Spinal cord (tissue), 10 donors: Measurements from ENCODE around the gene ADAR. TPM values are rescaled to one million over a fixed set of nuclear protein-coding genes. Genes with fewer than 3 reads are reported as not detected.
A peak's percentile ranks its signal among the peaks of the same experiment; 100 is the strongest.

Experiments used
- DNase-seq, 6 donors: peaks; one replicate each; pipeline versions ENCODE4 v3.0.0 to v3.0.0-alpha.2; 2013 to 2015; ENCODE audit warnings: low spot score in 6 of 6, low read depth in 4 of 6
- H3K27ac ChIP-seq: one replicate; pipeline ENCODE4 v1.5.1; 2013; ENCODE audit warnings: low read depth, low read length, control low read depth
- H3K27me3 ChIP-seq: one replicate; pipeline ENCODE4 v1.6.1; 2013; ENCODE audit warnings: low read length; ENCODE audit not compliant: control insufficient read depth, insufficient read depth
- H3K36me3 ChIP-seq: one replicate; pipeline ENCODE4 v1.6.1; 2013; ENCODE audit warnings: low read length; ENCODE audit not compliant: control insufficient read depth, insufficient read depth
- H3K4me1 ChIP-seq: one replicate; pipeline ENCODE4 v1.6.1; 2013; ENCODE audit warnings: low read length; ENCODE audit not compliant: control insufficient read depth, insufficient read depth
- H3K4me3 ChIP-seq: one replicate; pipeline ENCODE4 v1.5.1; 2013; ENCODE audit warnings: low read depth, low read length, control low read depth
- H3K9me3 ChIP-seq: one replicate; pipeline ENCODE4 v1.6.1; 2013; ENCODE audit warnings: low read length; ENCODE audit not compliant: control insufficient read depth, insufficient read depth
- WGBS: methylation state at CpG from one replicate; pipeline ENCODE4 v1.1.5; 2013; ENCODE audit warnings: missing lambda C conversion rate; ENCODE audit not compliant: insufficient coverage; 5-methylcytosine and 5-hydroxymethylcytosine counted together
- polyA plus RNA-seq, 2 donors: library from polyadenylated mRNA; unstranded; fragments of 120-200 nt; gene quantifications; one replicate each; pipeline ENCODE4 v1.2.1, GENCODE V29; 2013; ENCODE audit not compliant: insufficient read length in 2 of 2
- total RNA-seq, 2 donors: library from RNA; depleted of rRNA in 1 of 2; stranded (reverse); fragments of 120-200 nt in 1 of 2; fragments of >200 nt in 1 of 2; gene quantifications; one replicate each; pipeline versions ENCODE4 v1.2.3 to v1.2.4, GENCODE V29; 2013 to 2014
- donor health status: healthy.

ADAR gene
- total and polyA plus RNA-seq, 4 donors: 106 to 131 (median 119) TPM

GRCh38 chr1:154552036-154552435 is 56.0 kb downstream of the ADAR start:
- H3K4me1 ChIP-seq: peaks cover 9% of the 10 kb centered on the region
- peaks cover 62% of the 10 kb centered on the region for H3K36me3 ChIP-seq
- no peaks in the 10 kb centered on the region for H3K27me3 ChIP-seq
- WGBS: 98% methylated on average over 6 of the region's 6 CpGs
- H3K9me3 ChIP-seq: no peaks in the 10 kb centered on the region
- no peak overlapping the region for H3K4me3 ChIP-seq
- DNase-seq: no peak
- no peak overlapping the region for H3K27ac ChIP-seq

- H3K27ac ChIP-seq: no peak overlapping the region
- no peak for DNase-seq
- 96% methylated on average over 3 of the region's 4 CpGs for WGBS
- H3K27me3 ChIP-seq: no peaks in the 10 kb centered on the region
- H3K9me3 ChIP-seq: no peaks in the 10 kb centered on the region
- H3K36me3 ChIP-seq: peaks cover 62% of the 10 kb centered on the region
- H3K4me1 ChIP-seq: peaks cover 7% of the 10 kb centered on the region
- H3K4me3 ChIP-seq: no peak overlapping the region
Observed at GRCh38 chr1:154551474-154551873, 56.5 kb downstream of the ADAR start.

GRCh38 chr1:154550657-154551056 is 57.3 kb downstream of the ADAR start:
- Histone ChIP-seq H3K36me3 (peaks cover 60% of the 10 kb centered on the region), H3K9me3 (no peaks in the 10 kb centered on the region), H3K4me3 (no peak overlapping the region), H3K27ac (no peak overlapping the region), H3K27me3 (no peaks in the 10 kb centered on the region), H3K4me1 (no peaks in the 10 kb centered on the region)
- no peak for DNase-seq
- WGBS: 82% methylated on average over 6 of the region's 6 CpGs

- H3K9me3 ChIP-seq: no peaks in the 10 kb centered on the region
- DNase-seq: no peak
- peaks cover 54% of the 10 kb centered on the region for H3K36me3 ChIP-seq
- WGBS: 89% methylated on average over 3 of the region's 5 CpGs
- no peak overlapping the region for H3K4me3 ChIP-seq
- no peak overlapping the region for H3K27ac ChIP-seq
- no peaks in the 10 kb centered on the region for H3K4me1 ChIP-seq
- no peaks in the 10 kb centered on the region for H3K27me3 ChIP-seq
Observed at GRCh38 chr1:154550070-154550469, 57.9 kb downstream of the ADAR start.

- H3K36me3 ChIP-seq: peaks cover 46% of the 10 kb centered on the region
- H3K9me3 ChIP-seq: no peaks in the 10 kb centered on the region
- no peak overlapping the region for H3K4me3 ChIP-seq
- H3K4me1 ChIP-seq: no peaks in the 10 kb centered on the region
- no peak overlapping the region for H3K27ac ChIP-seq
- no peaks in the 10 kb centered on the region for H3K27me3 ChIP-seq
- no peak for DNase-seq
- WGBS: 60% methylated on average over 1 of the region's 3 CpGs
Observed at GRCh38 chr1:154549202-154549770, 58.7 kb downstream of the ADAR start.

- peaks cover 37% of the 10 kb centered on the region for H3K36me3 ChIP-seq
- no CpG with 5 or more reads among the region's 1 CpG for WGBS
- H3K4me1 ChIP-seq: no peaks in the 10 kb centered on the region
- DNase-seq: no peak
- H3K27me3 ChIP-seq: no peaks in the 10 kb centered on the region
- H3K9me3 ChIP-seq: no peaks in the 10 kb centered on the region
- no peak overlapping the region for H3K4me3 ChIP-seq
- no peak overlapping the region for H3K27ac ChIP-seq
Observed at GRCh38 chr1:154548028-154548427, 60.0 kb downstream of the ADAR start.

- Histone ChIP-seq H3K9me3 (no peaks in the 10 kb centered on the region), H3K27me3 (no peaks in the 10 kb centered on the region), H3K4me1 (no peaks in the 10 kb centered on the region), H3K4me3 (no peak overlapping the region), H3K27ac (no peak overlapping the region), H3K36me3 (peaks cover 29% of the 10 kb centered on the region)
- WGBS: 70% methylated on average over 7 of the region's 11 CpGs
- DNase-seq: no peak
Observed at GRCh38 chr1:154547105-154547732, 60.8 kb downstream of the ADAR start.

- H3K4me3 ChIP-seq: no peak overlapping the region
- no peaks in the 10 kb centered on the region for H3K27me3 ChIP-seq
- H3K36me3 ChIP-seq: peaks cover 22% of the 10 kb centered on the region
- H3K9me3 ChIP-seq: no peaks in the 10 kb centered on the region
- DNase-seq: peak in 2 of 6 donors; percentile 40 to 52
- no peaks in the 10 kb centered on the region for H3K4me1 ChIP-seq
- WGBS: 20% methylated on average over 1 of the region's 13 CpGs
- no peak overlapping the region for H3K27ac ChIP-seq
Observed at GRCh38 chr1:154546264-154547063, 61.5 kb downstream of the ADAR start.

GRCh38 chr1:154541231-154541630 is 66.8 kb downstream of the ADAR start:
- Histone ChIP-seq H3K4me3 (no peak overlapping the region), H3K27ac (no peak overlapping the region), H3K27me3 (no peaks in the 10 kb centered on the region), H3K36me3 (no peaks in the 10 kb centered on the region), H3K9me3 (no peaks in the 10 kb centered on the region), H3K4me1 (no peaks in the 10 kb centered on the region)
- 48% methylated on average over 6 of the region's 6 CpGs for WGBS
- no peak for DNase-seq
